Esophagus muscularis mucosa (tissue), 4 donors: ENCODE results near the gene BDH1.

Experiments
- CTCF ChIP-seq, 3 experiments: fragments of 200-600 bp in 2 of 3; fragments of 450-650 bp in 1 of 3; sonication (generic) in 2 of 3; IDR thresholded peaks; one replicate each; pipeline ENCODE4 v1.5.1; 2017 to 2019; ENCODE audit warnings: antibody characterized with exemption in 3 of 3, mild to moderate bottlenecking in 2 of 3, moderate library complexity in 1 of 3
- EP300 ChIP-seq: sonication (generic); formaldehyde crosslinking; IDR thresholded peaks from one replicate; pipeline ENCODE4 v1.6.1; 2017; ENCODE audit warnings: antibody characterized with exemption
- POLR2A ChIP-seq: fragments of 450-650 bp; IDR thresholded peaks from one replicate; pipeline ENCODE4 v1.6.1; 2017; ENCODE audit warnings: antibody characterized with exemption, moderate library complexity, mild to moderate bottlenecking, low read depth
- POLR2AphosphoS5 ChIP-seq, 2 donors: sonication (generic); formaldehyde crosslinking; IDR thresholded peaks; one replicate each; pipeline ENCODE4 v1.6.1; 2017; ENCODE audit warnings: antibody characterized with exemption in 2 of 2

DNA sequence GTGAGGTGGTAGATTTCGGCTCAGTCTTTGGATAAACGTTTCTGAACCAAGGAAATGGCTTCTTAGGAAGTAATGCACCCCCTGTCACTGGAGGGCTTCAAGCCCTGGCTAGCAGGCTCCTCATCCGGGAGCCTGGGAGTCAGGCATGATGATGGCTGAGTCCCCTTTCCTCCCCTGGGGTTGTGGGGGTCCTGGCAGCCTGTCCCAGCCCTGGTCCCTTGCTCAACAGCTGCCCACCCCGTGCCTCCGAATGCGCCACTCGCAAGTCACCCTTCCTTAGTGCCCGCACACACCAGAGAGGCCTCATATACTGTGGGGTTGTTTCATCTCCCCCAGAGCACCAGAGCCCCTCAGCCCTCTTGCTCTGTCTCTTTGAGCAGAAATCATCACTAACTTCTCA, 48.2 kb downstream of the BDH1 start:
- TF ChIP-seq CTCF (IDR thresholded peaks at IDR 0.05) (no peak), POLR2AphosphoS5 (IDR thresholded peaks at IDR 0.05) (no peak), POLR2A (no peak), EP300 (no peak)
